ENCODE data around the gene EMC7. TPM values are rescaled to one million over a fixed set of nuclear protein-coding genes. Genes with fewer than 3 reads are reported as not detected.

The EMC7 gene
- polyA plus RNA-seq, 12 donors, result 33.8 to 66.2 (median 55.7) TPM; not detected in 1

DNA sequence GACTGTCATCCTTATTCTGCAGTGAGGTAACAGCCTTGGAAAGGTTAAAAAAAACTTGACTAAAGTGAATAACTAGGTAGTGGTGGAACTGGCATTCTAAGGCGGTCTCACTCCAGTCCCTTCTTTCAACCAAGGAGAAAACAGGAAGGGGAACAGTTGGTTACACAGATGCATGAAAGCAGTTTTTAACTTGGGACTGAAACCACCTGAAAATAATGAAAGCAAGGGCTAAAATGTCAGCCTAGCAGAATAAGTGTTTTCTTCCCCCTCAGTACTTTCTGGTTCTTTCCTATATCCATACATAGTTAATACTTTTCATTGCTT is 61.9 kb downstream of the EMC7 start:
- no peak for DNase-seq

DNA sequence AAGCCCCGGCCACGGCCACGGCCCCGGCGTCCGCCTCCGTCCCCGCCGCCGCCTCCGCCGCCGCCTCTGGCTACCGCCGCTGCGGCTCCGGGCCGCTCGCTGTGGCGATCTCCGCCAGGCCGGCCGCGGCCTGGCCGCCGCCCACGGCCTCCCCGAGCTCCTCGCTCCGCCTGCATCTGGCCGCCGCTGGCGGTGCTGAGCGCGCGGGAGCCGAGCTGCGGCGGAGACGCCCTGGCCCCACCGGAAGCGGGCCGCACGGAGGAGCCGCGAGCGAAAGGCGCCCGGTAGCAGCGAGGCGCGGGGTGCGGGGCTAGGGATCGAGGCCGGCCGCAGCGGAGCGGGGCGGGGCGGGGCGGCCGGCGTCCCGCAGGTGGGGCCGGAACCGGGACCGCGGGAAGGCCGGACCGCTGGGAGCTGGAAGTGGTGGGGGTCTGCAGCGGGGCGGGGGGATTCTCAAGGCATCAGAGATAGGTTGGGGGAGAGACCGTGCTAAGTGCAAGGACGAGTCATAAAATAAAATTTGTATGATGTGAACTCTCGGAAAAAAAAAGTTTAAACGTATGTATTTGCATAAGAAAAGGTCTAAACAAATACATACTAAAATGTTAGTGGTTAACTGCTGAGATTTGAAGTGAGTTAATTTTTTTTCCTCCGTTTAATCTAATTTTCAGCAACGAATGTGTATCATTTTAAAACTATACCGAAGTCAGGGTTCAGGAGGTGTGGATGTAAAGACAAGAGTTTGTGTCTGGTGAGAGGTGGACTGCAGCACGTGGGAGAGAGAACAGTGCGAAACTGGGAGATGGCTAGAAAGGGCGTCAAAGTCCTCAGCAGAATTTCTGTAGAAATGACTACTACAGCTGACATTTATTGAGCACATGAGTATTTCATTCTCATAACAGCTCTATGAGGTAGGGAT is 62.5 kb downstream of the EMC7 start, which contains the start of gene AVEN:
TSS of gene AVEN (minus strand) at position 334 of the 919 bp plus-strand sequence. CDS start at position 176, 158 bp downstream.
- peak; percentile 22 for DNase-seq

DNA sequence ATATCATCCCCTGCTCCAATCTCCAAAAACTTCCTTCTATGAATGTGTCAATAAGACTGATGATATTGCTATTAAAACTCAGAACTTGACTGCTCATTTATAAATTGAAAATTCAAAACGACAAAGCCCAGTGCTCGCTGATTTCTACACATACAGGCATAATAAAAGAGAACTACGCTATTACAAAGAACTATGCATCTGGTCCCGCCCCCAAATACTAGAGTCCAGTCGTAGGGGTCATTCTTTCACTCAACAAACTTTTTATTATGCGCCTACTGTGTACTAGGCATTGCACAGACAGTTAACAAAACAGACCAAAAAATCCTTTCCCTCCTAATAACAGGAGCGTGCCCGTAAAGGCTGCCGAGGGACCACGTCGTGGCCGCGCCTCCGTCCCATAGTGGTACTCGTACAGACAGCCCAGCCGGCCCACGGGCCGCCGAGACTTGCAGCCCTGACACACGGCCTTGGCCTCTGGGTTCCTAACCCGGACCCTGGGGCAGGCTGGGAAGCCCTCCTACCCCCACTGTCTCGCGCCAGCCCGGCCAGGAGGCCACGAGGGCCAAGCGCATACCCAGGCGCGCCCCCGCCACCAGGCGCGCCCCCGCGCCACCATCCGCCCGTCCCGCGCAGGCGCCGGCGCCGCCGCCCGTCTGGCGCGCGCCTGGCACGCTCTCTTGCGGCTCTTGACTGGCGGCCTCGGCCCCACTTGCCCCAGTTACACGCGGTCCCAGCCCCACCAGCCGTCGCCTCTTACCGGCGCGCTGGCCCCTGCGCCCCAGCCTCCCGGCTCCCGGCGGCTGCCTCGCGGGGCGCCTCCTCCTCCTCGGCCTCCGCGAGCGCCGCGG is 63.4 kb downstream of the EMC7 start:
- DNase-seq, result peak; percentile 71

Other genes starting within 250 kb of the EMC7 start
- under 1 TPM in 8 of 12 donors, not detected in 4; 0.04 to 0.17 (median 0.08) TPM for gene CHRM5, start 133.4 kb downstream of the EMC7 start, polyA plus RNA-seq (ENCODE audit: insufficient read length in 12 of 12)
- 10 to 100 TPM in 11 of 12 donors, not detected in 1; 13.7 to 22.3 (median 19.0) TPM for gene AVEN, start 62.7 kb downstream of the EMC7 start, polyA plus RNA-seq (ENCODE audit: insufficient read length in 12 of 12)
- 1 to 10 TPM in 11 of 12 donors, not detected in 1; 1.2 to 2.3 (median 2.0) TPM for gene PGBD4, start 221 bp upstream of the EMC7 start, polyA plus RNA-seq (ENCODE audit: insufficient read length in 12 of 12)
- 100 to 1,000 TPM in 6 of 12 donors, 10 to 100 TPM in 5, not detected in 1; 64.5 to 175 (median 116) TPM for gene KATNBL1, start 108.2 kb upstream of the EMC7 start, polyA plus RNA-seq (ENCODE audit: insufficient read length in 12 of 12)
- 100 to 1,000 TPM in 1 of 12 donors, 10 to 100 TPM in 10, not detected in 1; 69.0 to 147 (median 82.7) TPM for gene EMC4, start 123.2 kb upstream of the EMC7 start, polyA plus RNA-seq (ENCODE audit: insufficient read length in 12 of 12)
- 10 to 100 TPM in 11 of 12 donors, not detected in 1; 14.3 to 26.0 (median 20.9) TPM for gene SLC12A6, start 235.9 kb upstream of the EMC7 start, polyA plus RNA-seq (ENCODE audit: insufficient read length in 12 of 12)
- gene NOP10, start 241.3 kb upstream of the EMC7 start, polyA plus RNA-seq (ENCODE audit: insufficient read length in 12 of 12), result 100 to 1,000 TPM in 5 of 12 donors, 10 to 100 TPM in 6, not detected in 1; 54.1 to 114 (median 99.4) TPM
- under 1 TPM in 1 of 12 donors, not detected in 11; 0.05 TPM for gene NUTM1, start 241.5 kb upstream of the EMC7 start, polyA plus RNA-seq (ENCODE audit: insufficient read length in 12 of 12)